Parathyroid adenoma (tissue), 2 donors: ENCODE data around the gene TLE1.

Source experiments
- H2AFZ ChIP-seq: fragments of 300-600 bp; sonication (generic); one replicate; pipeline ENCODE4 v1.7.0; 2017; ENCODE audit warnings: antibody characterized with exemption, mild to moderate bottlenecking
- H3K27ac ChIP-seq: fragments of 300-600 bp; sonication (generic); one replicate; pipeline ENCODE4 v1.7.0; 2017
- H3K27me3 ChIP-seq: fragments of 300-600 bp; sonication (generic); one replicate; pipeline ENCODE4 v1.7.0; 2017; ENCODE audit warnings: low read length; ENCODE audit not compliant: control insufficient read depth, insufficient read depth
- H3K36me3 ChIP-seq: fragments of 300-600 bp; sonication (generic); one replicate; pipeline ENCODE4 v1.7.0; 2017; ENCODE audit warnings: low read length; ENCODE audit not compliant: control insufficient read depth, insufficient read depth
- H3K4me1 ChIP-seq: fragments of 300-600 bp; sonication (generic); one replicate; pipeline ENCODE4 v1.7.0; 2017; ENCODE audit warnings: control low read depth
- H3K4me2 ChIP-seq: fragments of 300-600 bp; sonication (generic); one replicate; pipeline ENCODE4 v1.7.0; 2017; ENCODE audit warnings: low read length
- H3K4me3 ChIP-seq: fragments of 300-600 bp; sonication (generic); one replicate; pipeline ENCODE4 v1.7.0; 2017; ENCODE audit warnings: low read depth, low read length
- H3K79me2 ChIP-seq: fragments of 300-600 bp; sonication (generic); one replicate; pipeline ENCODE4 v1.7.0; 2017; ENCODE audit warnings: control low read depth
- H3K9ac ChIP-seq: fragments of 300-600 bp; sonication (generic); one replicate; pipeline ENCODE4 v1.7.0; 2017; ENCODE audit warnings: mild to moderate bottlenecking
- H3K9me3 ChIP-seq: fragments of 300-600 bp; sonication (generic); one replicate; pipeline ENCODE4 v1.7.0; 2017; ENCODE audit warnings: low read length; ENCODE audit not compliant: control insufficient read depth
- CTCF ChIP-seq: fragments of 300-600 bp; sonication (generic); IDR thresholded peaks from one replicate; pipeline ENCODE4 v1.7.0; 2017; ENCODE audit warnings: antibody characterized with exemption, mild to moderate bottlenecking
- donor health status: primary hyperparathyroidism.

TLE1 gene

GRCh38 chr9:81656871-81657337, 32.4 kb downstream of the TLE1 start:
- Histone ChIP-seq H3K79me2 (no peaks in the 10 kb centered on the region), H3K27me3 (no peaks in the 10 kb centered on the region), H3K4me2 (no peak overlapping the region), H3K9ac (no peak overlapping the region), H2AFZ (no peak overlapping the region), H3K27ac (no peak overlapping the region), H3K4me1 (no peaks in the 10 kb centered on the region), H3K36me3 (no peaks in the 10 kb centered on the region), H3K9me3 (no peaks in the 10 kb centered on the region), H3K4me3 (no peak overlapping the region)
- TF ChIP-seq CTCF, result no peak

- no peak for TF ChIP-seq CTCF
- H3K4me1 ChIP-seq, result no peaks in the 10 kb centered on the region
- no peaks in the 10 kb centered on the region for H3K9me3 ChIP-seq
- H3K4me2 ChIP-seq, result no peak overlapping the region
- no peaks in the 10 kb centered on the region for H3K27me3 ChIP-seq
- no peaks in the 10 kb centered on the region for H3K36me3 ChIP-seq
- H2AFZ ChIP-seq, result no peak overlapping the region
- H3K9ac ChIP-seq, result no peak overlapping the region
- no peak overlapping the region for H3K4me3 ChIP-seq
- H3K79me2 ChIP-seq, result no peaks in the 10 kb centered on the region
- H3K27ac ChIP-seq, result no peak overlapping the region
Observed at GRCh38 chr9:81656004-81656403, 33.3 kb downstream of the TLE1 start.

GRCh38 chr9:81653240-81653639, 36.1 kb downstream of the TLE1 start:
- Histone ChIP-seq H2AFZ (no peak overlapping the region), H3K4me1 (no peaks in the 10 kb centered on the region), H3K4me3 (no peak overlapping the region), H3K36me3 (no peaks in the 10 kb centered on the region), H3K9me3 (no peaks in the 10 kb centered on the region), H3K27me3 (no peaks in the 10 kb centered on the region), H3K79me2 (no peaks in the 10 kb centered on the region), H3K27ac (no peak overlapping the region), H3K9ac (no peak overlapping the region), H3K4me2 (no peak overlapping the region)
- no peak for TF ChIP-seq CTCF

- no peaks in the 10 kb centered on the region for H3K4me1 ChIP-seq
- H3K79me2 ChIP-seq, result no peaks in the 10 kb centered on the region
- H3K9me3 ChIP-seq, result no peaks in the 10 kb centered on the region
- no peak overlapping the region for H2AFZ ChIP-seq
- H3K27ac ChIP-seq, result no peak overlapping the region
- no peaks in the 10 kb centered on the region for H3K27me3 ChIP-seq
- H3K36me3 ChIP-seq, result no peaks in the 10 kb centered on the region
- no peak overlapping the region for H3K4me3 ChIP-seq
- no peak overlapping the region for H3K4me2 ChIP-seq
- H3K9ac ChIP-seq, result no peak overlapping the region
- TF ChIP-seq CTCF, result no peak
Observed at GRCh38 chr9:81652058-81652687, 37.2 kb downstream of the TLE1 start.
